UCSD-AML1 (cell line): ENCODE results near the gene KPNA1.

Experiments used
- DNase-seq: peaks from one replicate; lab custom pipeline; 2025; ENCODE audit not compliant: unreplicated experiment; lab: John Stamatoyannopoulos, UW

KPNA1 gene

DNA sequence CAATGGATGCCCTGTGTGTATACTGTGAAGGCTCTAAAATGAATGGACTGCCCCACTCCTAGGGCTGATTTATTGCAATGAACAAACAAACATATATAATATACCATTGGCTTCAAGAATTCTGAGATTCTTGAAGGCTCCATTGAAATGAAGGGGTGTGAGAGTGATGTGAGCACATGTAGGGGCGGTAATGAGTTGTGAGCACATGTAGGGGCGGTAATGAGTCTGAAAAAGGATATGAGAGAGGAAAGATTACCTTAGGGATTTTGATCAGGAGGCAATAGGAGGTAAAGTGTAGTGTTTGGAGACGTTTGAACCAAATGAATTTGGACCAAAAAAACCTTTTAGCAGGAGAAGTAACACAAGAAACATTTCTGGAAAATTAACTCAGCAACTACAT is 127.0 kb downstream of the KPNA1 start:
- no peak for DNase-seq

DNA sequence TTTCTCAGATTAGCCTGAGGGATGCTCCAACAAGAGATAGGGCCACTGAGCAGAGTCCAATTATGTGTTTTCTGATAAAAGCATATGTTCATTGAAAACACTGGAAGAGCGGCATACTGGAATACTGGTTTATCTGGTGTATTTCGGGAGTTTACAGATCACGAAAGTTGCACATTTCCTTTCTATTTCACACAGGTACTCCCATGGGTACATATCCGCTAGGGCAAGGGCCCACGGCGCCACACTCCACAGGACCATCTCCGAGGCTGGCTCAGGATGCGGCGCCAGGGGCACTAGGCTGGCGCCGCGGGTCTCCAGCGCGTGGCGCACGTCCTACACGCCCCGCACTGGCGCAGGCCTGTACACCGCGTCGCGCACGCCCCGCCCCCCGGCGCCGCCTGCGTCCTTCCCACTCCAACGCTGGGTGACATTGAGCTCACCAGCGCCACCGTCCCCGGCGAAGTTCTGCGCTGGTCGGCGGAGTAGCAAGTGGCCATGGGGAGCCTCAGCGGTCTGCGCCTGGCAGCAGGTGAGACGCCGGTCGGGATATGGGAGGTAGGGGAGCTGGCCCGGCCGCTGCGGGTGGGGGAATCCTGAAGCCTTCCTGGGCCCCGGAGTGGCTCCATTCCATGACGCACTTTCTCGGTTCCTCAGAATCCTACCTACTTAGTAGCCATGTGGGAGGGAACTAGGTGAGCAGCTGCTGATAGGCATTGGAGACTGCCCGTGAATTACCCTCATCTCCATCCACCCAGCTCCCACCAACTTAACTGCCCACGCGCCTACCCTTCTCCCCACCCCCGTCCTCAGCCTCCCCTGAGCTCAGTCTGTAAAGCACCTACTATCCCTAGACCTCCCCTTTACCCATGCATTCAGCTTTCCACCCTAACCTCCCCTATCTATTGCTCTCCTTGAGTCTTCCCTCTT is 130.7 kb downstream of the KPNA1 start, which contains the start of gene FAM162A:
Gene FAM162A, plus strand, starts transcription at position 412 of the 927 bp plus-strand sequence. Its CDS starts 84 bp downstream, at position 496.
- DNase-seq: peak; percentile 98

DNA sequence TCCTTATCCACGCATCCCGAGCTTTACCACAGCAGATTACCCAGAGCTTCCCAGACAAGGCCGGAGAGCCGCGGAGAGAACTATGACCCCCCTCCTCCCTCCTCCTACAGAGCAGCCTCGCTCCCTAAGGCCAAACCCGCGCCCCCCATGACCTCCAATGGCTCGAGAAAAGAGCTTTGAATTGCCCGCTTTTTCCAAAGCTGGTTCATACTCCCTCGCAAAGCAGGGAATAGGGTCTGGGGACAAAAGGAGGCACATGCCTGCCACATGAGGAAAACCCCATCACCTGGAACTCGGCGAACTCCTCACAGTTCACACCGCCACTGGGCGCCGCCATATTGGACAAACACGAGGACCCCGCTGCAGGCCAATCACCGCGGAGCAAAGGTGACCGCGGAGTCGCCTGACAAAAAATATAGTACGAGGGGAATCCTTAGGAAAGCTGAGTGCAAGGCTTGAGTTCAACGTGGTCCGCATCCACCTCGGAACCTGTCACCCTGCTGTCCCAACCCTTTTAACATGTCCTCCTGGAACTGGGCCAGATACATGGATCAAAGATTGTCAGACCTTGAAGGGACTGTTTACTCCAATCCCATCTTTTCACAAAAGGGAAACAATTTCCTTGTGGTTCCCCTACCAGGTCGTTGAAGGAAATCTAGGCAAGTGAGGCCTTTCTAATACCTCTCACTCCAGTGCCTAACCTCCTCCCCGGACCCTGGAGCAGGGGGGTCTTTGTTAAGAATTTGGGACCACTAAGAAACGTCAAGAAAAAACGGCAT is 131.7 kb downstream of the KPNA1 start, which contains the start of gene MIX23:
Gene MIX23, minus strand, starts transcription at position 344 of the 779 bp plus-strand sequence. Its CDS starts 7 bp downstream, at position 337.
- DNase-seq: peak; percentile 86

DNA sequence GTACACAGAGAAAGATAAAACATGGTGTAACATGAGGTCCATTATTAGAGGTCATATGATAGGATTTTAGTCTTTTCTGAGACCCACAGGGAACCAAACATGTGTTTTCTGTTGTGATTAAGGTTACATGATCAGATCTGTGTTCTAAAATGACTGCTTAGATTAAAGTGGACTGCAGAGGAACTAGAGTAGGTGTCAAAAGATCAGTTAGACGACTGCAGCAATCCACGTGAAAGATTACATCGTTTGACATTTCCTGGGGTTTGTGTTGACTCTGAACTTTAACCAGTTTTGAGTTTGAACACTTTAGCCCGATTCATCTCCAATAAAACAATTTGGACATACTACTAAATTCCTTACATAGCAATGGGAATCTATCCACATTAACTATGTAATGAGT is 136.8 kb downstream of the KPNA1 start:
- DNase-seq: no peak

DNA sequence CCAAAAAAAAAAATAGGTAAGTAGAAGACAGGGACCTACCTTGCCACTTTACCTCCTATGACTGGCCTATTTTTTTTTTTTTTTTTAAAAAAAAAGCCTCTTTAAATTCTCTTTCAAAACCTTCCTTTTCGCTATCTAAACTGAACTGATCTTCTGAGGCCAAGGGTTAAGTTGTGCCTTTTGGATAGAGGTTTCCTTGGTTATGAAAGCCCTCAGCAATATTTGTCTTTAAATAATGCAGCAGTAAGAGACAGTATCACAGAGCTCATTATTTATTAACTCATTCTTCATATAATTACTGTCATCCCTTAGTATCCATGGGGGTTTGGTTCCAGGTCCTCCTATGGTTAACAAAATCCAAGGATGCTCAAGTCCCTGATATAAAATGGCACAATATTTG is 140.7 kb downstream of the KPNA1 start:
- no peak for DNase-seq
